ENCODE measurements around the gene DAW1.
A peak's percentile ranks its signal among the peaks of the same experiment; 100 is the strongest.

Gene DAW1

DNA sequence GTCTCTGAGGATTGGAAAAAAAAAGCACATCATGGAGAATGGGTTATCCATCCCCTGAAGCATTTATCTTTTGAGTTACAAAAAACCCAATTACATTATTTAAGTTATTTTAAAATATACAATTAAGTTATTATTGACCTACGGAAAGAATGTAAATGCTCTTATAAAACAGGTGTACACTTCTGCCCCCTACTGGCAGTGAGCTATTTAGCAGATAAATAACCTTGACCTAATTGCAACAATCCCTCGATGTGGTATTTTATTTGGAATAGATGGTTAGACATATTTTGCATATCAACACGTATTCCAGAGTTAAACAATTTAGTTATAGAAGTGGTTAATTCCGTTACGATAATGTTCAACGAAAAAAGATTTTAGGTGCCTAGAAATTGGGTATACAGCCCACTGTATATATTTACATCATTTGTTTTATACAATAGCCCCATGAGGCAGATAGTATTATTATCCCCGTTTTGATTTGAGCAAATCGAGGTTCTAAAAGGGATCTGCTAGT lies 9.1 kb upstream of the DAW1 start:
- peak; percentile 31 for DNase-seq (ENCODE audit: low spot score)

DNA sequence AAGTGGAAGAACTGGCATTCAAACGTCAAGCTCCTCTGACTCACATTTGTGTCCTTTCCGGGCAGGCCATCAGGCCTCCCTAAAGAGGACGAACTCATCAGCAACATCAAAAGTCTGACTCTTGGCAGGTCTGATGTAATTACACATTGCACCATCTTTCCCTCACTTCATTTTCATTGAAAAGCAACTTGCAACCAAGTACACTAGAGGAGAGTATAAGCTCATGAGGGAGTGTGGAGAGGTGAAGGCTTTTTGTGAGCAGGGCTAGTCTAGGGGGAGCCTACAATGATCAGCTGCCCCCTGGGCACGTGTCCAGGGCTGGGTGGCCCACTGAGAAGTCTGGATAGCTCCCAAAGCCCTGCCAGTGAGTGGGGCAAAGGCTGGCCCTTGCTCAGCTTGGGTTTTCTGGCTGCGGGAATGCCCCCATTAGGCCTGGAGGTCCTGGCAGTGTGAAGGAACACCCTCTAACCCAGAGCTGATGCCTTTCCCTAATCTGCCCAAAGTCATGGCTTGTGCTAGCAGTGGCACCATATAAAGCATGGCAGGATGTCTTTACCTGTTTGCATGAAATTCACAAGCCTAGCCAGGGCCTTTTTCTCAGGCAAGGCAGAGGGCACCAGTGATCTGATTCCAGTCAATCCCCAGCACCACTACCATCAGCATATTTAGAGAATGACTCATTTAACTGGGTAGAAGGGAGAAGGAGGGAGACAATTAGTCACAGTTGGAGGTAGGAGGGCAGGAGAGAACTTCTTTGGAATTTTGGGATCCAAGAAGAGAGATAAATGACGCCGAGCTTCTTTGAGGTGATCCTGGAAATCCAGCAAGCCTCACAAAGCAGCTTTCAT lies 8.5 kb upstream of the DAW1 start:
- DNase-seq (ENCODE audit: low spot score), result no peak

DNA sequence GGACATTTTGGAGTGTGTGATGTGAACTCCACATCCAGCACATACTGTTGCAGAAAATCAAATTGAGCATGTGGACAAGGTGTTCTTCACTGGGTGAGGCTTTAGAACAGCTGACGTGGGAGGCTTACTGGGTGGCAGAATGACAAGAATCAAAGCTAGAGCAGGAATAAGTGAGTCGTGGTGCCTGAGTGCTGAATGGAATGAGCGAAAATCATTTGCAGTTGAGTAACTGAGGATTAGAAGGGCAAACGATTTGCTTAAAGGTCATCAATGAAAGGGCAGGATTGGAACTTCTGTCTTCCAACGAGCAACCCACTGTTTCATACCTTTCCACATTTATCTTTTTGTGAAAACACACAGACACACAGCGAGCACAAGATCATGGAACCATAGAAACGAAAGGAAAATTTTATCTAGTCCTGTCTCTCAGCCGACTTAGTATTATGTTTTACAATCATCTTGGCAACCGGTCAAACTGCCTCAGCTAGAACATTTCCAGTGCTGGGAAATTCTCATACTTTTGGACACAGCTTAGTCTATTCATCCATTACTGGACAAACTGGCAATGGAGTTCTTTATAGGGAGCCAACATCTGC lies 7.2 kb upstream of the DAW1 start:
- no peak for DNase-seq (ENCODE audit: low spot score)

DNA sequence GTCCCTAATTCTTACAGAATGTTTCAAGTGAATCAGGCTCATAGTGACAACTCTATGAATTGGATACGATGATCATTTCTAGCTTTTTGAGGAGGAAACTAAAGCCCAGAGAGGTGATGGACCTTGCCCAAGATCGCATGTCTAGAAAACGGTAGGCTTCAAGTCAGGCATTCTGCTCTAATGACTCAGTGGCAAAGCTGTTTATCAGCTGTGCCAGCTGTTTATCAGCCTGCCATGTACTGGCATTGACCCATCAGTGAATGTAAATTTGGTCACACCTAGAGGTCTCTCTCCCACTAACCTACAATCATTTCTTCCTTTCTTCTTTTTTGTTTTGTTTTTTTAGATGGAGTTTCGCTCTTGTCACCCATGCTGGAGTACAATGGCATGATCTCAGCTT lies 6.1 kb upstream of the DAW1 start:
- DNase-seq (ENCODE audit: low spot score), result no peak

- DNase-seq (ENCODE audit: low spot score), result no peak
Measured at GRCh38 chr2:227867386-227867785, 4.0 kb upstream of the DAW1 start.

- no peak for DNase-seq (ENCODE audit: low spot score)
Measured at GRCh38 chr2:227870710-227871374, 589 bp upstream of the DAW1 start.

DNA sequence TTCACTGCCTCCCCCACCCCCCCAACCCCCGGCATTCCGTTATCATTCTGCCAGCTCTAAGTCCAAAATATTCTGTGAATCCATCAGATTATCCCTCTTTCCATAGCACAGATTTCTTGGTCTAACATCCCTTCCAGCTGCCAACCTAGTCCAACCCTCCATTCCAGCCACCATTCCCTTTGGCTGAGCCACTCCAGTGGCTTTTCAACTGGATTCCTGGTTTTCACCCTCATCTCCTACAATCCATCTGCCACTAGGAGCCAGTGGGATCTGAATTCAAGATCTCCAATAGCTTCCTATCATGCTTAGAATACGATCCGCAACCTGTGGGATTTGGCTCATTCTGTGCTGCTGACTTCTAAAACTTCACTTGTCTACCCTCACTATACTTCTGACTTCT lies 1.2 kb downstream of the DAW1 start:
- no peak for DNase-seq (ENCODE audit: low spot score)

DNA sequence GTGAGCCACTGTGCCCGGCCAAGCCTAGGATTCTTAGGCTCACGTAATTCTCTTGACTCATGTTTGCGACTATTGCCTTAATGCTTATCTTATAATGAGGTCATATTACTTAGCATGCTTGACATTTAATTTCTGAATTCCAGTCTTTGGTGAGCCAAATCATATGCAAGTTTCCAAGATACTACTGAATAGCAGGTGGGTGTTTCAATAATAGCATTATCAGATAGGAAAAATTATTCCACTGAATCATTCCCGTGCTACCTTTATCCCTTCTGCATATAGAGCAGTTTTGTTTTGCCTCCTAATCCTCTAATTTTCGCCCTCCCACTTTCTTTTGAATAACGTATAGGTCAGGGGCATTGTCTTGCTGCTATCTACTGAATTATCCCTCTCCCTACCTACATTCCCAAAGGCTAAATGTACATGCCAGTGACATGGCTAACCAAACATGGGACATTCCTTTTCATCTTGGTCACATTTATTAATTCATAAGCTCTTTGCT lies 4.9 kb downstream of the DAW1 start:
- DNase-seq (ENCODE audit: low spot score), result no peak

- peak; percentile 51 for DNase-seq (ENCODE audit: low spot score)
Measured at GRCh38 chr2:227877421-227878310, 6.2 kb downstream of the DAW1 start.

DNA sequence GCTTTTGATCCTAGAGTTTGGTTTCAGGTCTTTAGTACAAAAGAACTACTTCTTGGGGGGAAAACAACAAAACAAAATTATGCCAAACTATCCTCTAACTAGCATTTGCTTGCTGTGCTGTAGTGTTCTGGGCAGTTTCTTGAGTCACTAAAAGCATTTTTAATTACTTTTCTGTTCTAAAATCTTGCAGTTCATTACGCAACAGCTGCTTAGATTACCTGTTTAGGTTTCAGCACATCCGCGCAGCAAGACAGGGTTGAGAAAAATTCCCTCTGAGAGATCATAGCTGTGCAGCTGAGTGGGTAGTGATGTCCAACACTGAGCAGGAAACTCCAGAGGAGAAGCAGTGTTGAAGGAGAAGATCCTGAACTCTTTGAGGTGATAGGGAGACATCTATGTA lies 9.0 kb downstream of the DAW1 start:
- no peak for DNase-seq (ENCODE audit: low spot score)

DNA sequence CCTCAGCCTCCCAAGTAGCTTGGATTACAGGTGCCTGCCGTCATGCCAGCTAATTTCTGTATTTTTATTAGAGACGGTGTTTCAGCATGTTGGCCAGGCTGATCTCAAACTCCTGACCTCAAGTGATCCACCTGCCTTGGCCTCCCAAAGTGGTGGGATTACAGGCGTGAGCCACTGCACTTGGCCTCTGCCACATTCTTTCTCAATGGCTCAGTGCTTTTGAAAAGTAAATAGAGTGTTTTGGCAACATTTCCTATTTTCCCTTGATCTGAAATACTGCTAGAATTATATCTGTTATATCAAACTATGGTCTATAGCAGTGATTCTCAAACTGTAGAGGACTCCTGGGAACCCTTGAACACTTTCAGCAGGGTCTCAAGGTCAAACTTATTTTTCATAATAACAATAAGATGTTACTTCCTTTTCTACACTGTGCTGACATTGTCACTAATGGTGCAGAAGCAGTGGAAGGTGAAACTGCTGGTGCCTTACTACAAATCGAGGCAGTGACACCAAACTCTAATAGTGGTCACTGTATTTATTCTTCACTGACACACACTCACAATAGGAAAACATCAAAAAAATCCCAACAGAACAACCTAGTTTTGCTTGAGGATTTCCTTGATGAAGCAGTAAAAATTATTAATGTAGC lies 10.6 kb downstream of the DAW1 start:
- no peak for DNase-seq (ENCODE audit: low spot score)

GRCh38 chr2:227884511-227884947 lies 13.1 kb downstream of the DAW1 start:
- peak; percentile 38 for DNase-seq (ENCODE audit: low spot score)

DNA sequence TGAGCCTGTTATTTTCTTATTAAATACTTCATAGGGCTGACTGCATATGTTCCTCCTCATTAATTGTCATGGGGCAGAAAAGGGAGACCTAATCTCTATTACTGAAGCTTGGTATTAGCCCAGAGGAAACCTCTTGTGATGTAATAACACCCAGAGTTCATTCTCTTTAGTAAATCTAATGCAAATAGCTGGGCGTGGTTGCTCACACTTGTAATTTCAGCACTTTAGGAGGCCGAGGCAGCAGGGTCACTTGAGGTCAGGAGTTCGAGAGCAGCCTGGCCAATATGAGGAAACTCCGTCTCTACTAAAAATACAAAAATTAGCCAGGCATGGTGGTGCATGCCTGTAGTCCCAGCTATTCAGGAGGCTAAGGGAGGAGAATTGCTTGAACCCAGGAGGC lies 14.7 kb downstream of the DAW1 start:
- no peak for DNase-seq (ENCODE audit: low spot score)

DNA sequence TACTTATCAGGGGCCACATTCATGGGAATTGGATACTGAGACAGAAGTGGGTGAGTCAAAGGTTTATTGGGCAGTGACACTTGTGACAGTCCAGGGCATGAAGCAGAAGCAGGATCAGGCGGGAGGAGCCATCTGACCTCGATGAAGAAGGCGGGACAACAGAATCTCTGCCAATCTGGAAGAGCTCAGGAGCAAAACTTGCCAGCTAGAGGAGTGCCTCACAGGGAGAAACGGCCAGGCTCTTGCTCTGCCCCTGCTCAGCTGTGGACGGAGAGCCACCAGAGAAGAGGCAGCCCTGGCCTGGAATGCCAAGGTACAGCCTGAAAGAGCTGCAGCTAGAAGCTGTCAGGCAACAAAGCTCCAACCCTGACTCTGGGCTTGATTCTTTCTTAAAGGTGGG lies 16.9 kb downstream of the DAW1 start:
- DNase-seq (ENCODE audit: low spot score), result no peak

- DNase-seq (ENCODE audit: low spot score), result no peak
Measured at GRCh38 chr2:227889336-227889735, 17.9 kb downstream of the DAW1 start.

GRCh38 chr2:227890495-227891079 lies 19.2 kb downstream of the DAW1 start:
- DNase-seq (ENCODE audit: low spot score), result peak; percentile 80

GRCh38 chr2:227891673-227892072 lies 20.2 kb downstream of the DAW1 start:
- no peak for DNase-seq (ENCODE audit: low spot score)

DNA sequence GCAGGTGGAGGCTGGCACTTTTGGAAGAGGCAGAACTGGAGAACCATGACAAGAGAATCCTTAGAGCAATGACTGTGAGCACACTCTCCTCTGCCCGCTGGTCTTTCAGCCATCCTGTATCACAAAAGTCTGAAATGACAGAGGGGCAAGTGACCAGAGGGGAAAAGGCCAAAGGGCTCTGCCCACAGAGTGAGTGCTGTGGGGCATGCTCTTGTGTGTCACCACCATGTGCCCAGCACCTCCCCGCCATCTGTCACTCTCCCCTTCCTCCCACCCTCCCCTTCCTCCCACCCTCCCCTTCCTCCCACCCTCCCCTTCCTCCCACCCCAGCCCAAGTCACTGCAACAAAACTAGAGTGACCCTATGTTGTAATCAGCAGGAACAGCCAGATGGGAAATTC lies 31.9 kb downstream of the DAW1 start:
- no peak for DNase-seq (ENCODE audit: low spot score)

GRCh38 chr2:227906991-227907390 lies 35.6 kb downstream of the DAW1 start:
- no peak for DNase-seq (ENCODE audit: low spot score)

DNA sequence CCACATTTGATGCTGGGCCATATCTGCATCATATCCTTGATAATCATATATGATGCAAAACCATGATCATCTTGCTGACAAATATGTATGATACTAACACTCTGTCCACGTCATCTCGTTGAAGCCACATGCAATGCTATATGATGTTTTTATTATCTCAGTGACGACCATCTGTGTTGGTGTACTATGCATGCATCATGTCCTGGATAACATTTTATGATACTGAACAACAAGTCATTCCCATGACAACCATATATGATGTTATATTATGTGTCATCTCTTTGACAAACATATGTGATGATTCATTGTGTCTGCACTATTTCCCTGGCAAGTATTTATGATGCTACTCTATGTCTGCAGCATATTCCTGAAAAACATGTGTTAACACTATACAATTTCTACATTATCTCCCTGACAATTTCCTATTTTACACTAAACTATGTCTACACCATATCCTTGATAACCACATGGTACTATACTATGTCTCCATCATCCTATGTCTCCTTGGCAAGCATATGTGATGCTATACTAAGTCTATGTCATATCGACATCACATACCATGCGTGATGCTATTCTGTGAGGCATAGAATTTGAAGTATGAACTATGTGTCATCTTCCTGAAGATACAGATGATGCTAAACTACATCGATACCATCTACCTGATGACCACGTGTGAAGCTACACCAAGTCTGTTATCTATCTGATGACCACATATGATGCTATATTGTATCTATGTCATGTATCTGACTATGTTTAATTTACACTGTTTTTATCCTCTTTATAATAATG lies 37.0 kb downstream of the DAW1 start:
- no peak for DNase-seq (ENCODE audit: low spot score)
